K562 (cell line): ENCODE data around the gene LUC7L3. TPM values are rescaled to one million over a fixed set of nuclear protein-coding genes. Genes with fewer than 3 reads are reported as not detected.

Experiments used
- ATAC-seq: fragments of 200-7000 bp; cut with Tn5 transposase; 3 replicates; pipeline ENCODE4 v1.9.1; 2020; ENCODE audit warnings: moderate library complexity
- BruUV-seq: library from RNA; stranded (reverse); fragments of 400-500 nt; replicated peaks from 2 replicates; lab custom pipeline; 2021; lab: Mats Ljungman, UMichigan
- CTCF ChIA-PET: fragments of 300-600 bp; formaldehyde crosslinking; extraction: SDS; loops from one replicate; lab custom pipeline; 2021; ENCODE audit warnings: low intra/inter-chr PET ratio; lab: Yijun Ruan, JAX
- POLR2A ChIA-PET: fragments of 300-600, 350-650 bp; sonication (Branson Sonifier 250); formaldehyde crosslinking; extraction: SDS; loops from one replicate; lab custom pipeline; 2021; ENCODE audit warnings: antibody characterized with exemption, inconsistent platforms; lab: Yijun Ruan, JAX
- DNase-seq, 4 experiments: peaks; one replicate each; pipeline versions ENCODE4 v3.0.0 to v3.0.0-alpha.2; 2011 to 2018; ENCODE audit warnings: low spot score in 3 of 4, mixed read lengths in 3 of 4; ENCODE audit errors: extremely low read depth in 1 of 4
- FAIRE-seq: peaks from 2 replicates; lab custom pipeline; 2011; peaks lifted over from hg19 to GRCh38; lab: Jason Lieb, UNC
- H2AFZ ChIP-seq: 2 replicates; pipeline ENCODE4 v1.6.0; 2011; ENCODE audit warnings: low read depth, low read length, control low read depth, inconsistent platforms
- H3K27ac ChIP-seq: fragments of 200-600 bp; 3 replicates; pipeline ENCODE4 v1.8.0; 2011; ENCODE audit warnings: low read depth, mild to moderate bottlenecking, control low read depth, inconsistent platforms, low read length, moderate library complexity, mixed read lengths; ENCODE audit errors: extremely low read depth
- H3K27me3 ChIP-seq, 2 experiments: fragments of 300-600 bp in 1 of 2; 2 replicates in 1 of 2; 3 replicates in 1 of 2; pipeline versions ENCODE4 v1.6.0 to v1.8.0; 2011; ENCODE audit warnings: inconsistent platforms in 2 of 2, low read length in 2 of 2, mild to moderate bottlenecking in 1 of 2, mixed read lengths in 1 of 2, moderate library complexity in 1 of 2; ENCODE audit not compliant: control insufficient read depth in 2 of 2, insufficient read depth in 2 of 2
- H3K36me3 ChIP-seq: fragments of 300-600 bp; 3 replicates; pipeline ENCODE4 v1.8.0; 2011; ENCODE audit warnings: mild to moderate bottlenecking, low read length, inconsistent platforms; ENCODE audit not compliant: control insufficient read depth, insufficient read depth
- H3K4me1 ChIP-seq, 2 experiments: fragments of 200-600 bp in 1 of 2; replicated peaks in 1 of 2; 2 replicates in 1 of 2; 3 replicates in 1 of 2; pipeline versions ENCODE4 v1.5.1 to v1.8.0; 2011; ENCODE audit warnings: inconsistent platforms in 2 of 2, low read length in 2 of 2, mild to moderate bottlenecking in 1 of 2, mixed read lengths in 1 of 2, moderate library complexity in 1 of 2; ENCODE audit not compliant: control insufficient read depth in 2 of 2, insufficient read depth in 2 of 2
- H3K4me2 ChIP-seq: 2 replicates; pipeline ENCODE4 v1.6.1; 2011; ENCODE audit warnings: low read length, control low read depth, inconsistent platforms, mixed read lengths; ENCODE audit not compliant: insufficient read depth
- H3K4me3 ChIP-seq: fragments of 200-600 bp; sonication (generic), shearing (Covaris generic); 2 replicates; pipeline ENCODE4 v1.5.1; 2016; ENCODE audit warnings: control low read depth, inconsistent platforms
- H3K79me2 ChIP-seq: fragments of 200-600 bp; 3 replicates; pipeline ENCODE4 v1.8.0; 2011; ENCODE audit warnings: low read length, inconsistent platforms; ENCODE audit not compliant: control insufficient read depth, insufficient read depth
- H3K9ac ChIP-seq, 2 experiments: 2 replicates each; pipeline versions ENCODE4 v1.6.0 to v1.6.1; 2011; ENCODE audit warnings: low read depth in 2 of 2, low read length in 2 of 2, control low read depth in 1 of 2, inconsistent platforms in 1 of 2, mild to moderate bottlenecking in 1 of 2, mixed read lengths in 1 of 2; ENCODE audit not compliant: insufficient read depth in 1 of 2
- H3K9me1 ChIP-seq: one replicate; pipeline ENCODE4 v1.6.0; 2011; ENCODE audit warnings: inconsistent platforms, mild to moderate bottlenecking, low read length, moderate library complexity; ENCODE audit not compliant: control insufficient read depth, insufficient read depth
- H3K9me3 ChIP-seq: replicated peaks from 2 replicates; pipeline ENCODE4 v1.5.1; 2011; ENCODE audit warnings: low read depth, low read length, inconsistent platforms; ENCODE audit not compliant: control insufficient read depth, insufficient read depth
- H4K20me1 ChIP-seq: replicated peaks from 2 replicates; pipeline ENCODE4 v1.6.1; 2011; ENCODE audit warnings: low read length, inconsistent platforms, mixed read lengths; ENCODE audit not compliant: control insufficient read depth, insufficient read depth
- CBFA2T3 ChIP-seq: fragments of 450-650 bp; IDR thresholded peaks from 2 replicates; pipeline ENCODE4 v1.6.1; 2017
- EGR1 ChIP-seq: fragments of 450-650 bp; conservative IDR thresholded peaks from 2 replicates; pipeline ENCODE4 v1.6.1; 2017; ENCODE audit warnings: mild to moderate bottlenecking
- ELF1 ChIP-seq: fragments of 200-800 bp; sonication (Bioruptor generic); IDR thresholded peaks from 2 replicates; pipeline ENCODE4 v1.6.1; 2016; ENCODE audit warnings: missing genetic modification characterization, missing compliant biosample characterization
- KAT8 ChIP-seq: fragments of 450-650 bp; IDR thresholded peaks from 2 replicates; pipeline ENCODE4 v1.6.1; 2016; ENCODE audit warnings: low read depth, mild to moderate bottlenecking
- NBN ChIP-seq: fragments of 450-650 bp; IDR thresholded peaks from 2 replicates; pipeline ENCODE4 v1.6.1; 2016; ENCODE audit warnings: low read depth, mild to moderate bottlenecking
- NCOA1 ChIP-seq: fragments of 450-650 bp; IDR thresholded peaks from 2 replicates; pipeline ENCODE4 v1.6.1; 2016; ENCODE audit warnings: low read depth
- NR2C1 ChIP-seq, 2 experiments: fragments of 450-650 bp; IDR thresholded peaks; 2 replicates each; pipeline ENCODE4 v1.6.1; 2017; ENCODE audit warnings: mild to moderate bottlenecking in 2 of 2, antibody characterized with exemption in 1 of 2, inconsistent platforms in 1 of 2, missing compliant biosample characterization in 1 of 2, missing genetic modification characterization in 1 of 2
- PTBP1 ChIP-seq: fragments of 200-400 bp; formaldehyde crosslinking; IDR thresholded peaks from 2 replicates; pipeline ENCODE4 v1.6.1; 2017; ENCODE audit warnings: low read depth, low read length
- SOX6 ChIP-seq: fragments of 450-650 bp; IDR thresholded peaks from 2 replicates; pipeline ENCODE4 v1.6.1; 2014; ENCODE audit warnings: mild to moderate bottlenecking
- SREBF2 ChIP-seq: sonication (generic); formaldehyde crosslinking; IDR thresholded peaks from 2 replicates; pipeline ENCODE4 v1.4.0; 2020; ENCODE audit warnings: mild to moderate bottlenecking, missing genetic modification reagents
- TBL1XR1 ChIP-seq, 2 experiments: IDR thresholded peaks; 2 replicates each; pipeline ENCODE4 v1.6.1; 2012; ENCODE audit warnings: improper control_type of control experiment in 2 of 2, low read length in 2 of 2, mild to moderate bottlenecking in 1 of 2
- TCF3 ChIP-seq: sonication (generic); formaldehyde crosslinking; IDR thresholded peaks from 2 replicates; pipeline ENCODE4 v1.4.0; 2020; ENCODE audit warnings: mild to moderate bottlenecking, missing genetic modification reagents
- ZFX ChIP-seq: sonication (generic); formaldehyde crosslinking; IDR thresholded peaks from 2 replicates; pipeline ENCODE4 v1.8.0; 2022; ENCODE audit warnings: mild to moderate bottlenecking, missing genetic modification reagents, moderate library complexity
- ZNF253 ChIP-seq: fragments of 250-450 bp; sonication (Bioruptor Pico); conservative IDR thresholded peaks from 2 replicates; pipeline ENCODE4 v1.6.1; 2021; ENCODE audit warnings: mild to moderate bottlenecking
- WGBS: fragments of 100-300 bp; shearing (Covaris generic); methylation state at CpG from one replicate; pipeline ENCODE4 v1.1.6; 2016; ENCODE audit warnings: low coverage, mixed read lengths; ENCODE audit not compliant: insufficient coverage; ENCODE audit errors: missing lambda C conversion rate; 5-methylcytosine and 5-hydroxymethylcytosine counted together
- in situ Hi-C: fragments of 300-500 bp; cut with MboI; formaldehyde crosslinking; loops from 4 replicates; pipeline ENCODE4 v1.15.0; 2018; ENCODE audit warnings: inconsistent platforms, mixed read lengths
- intact Hi-C: fragments of 100-400 bp; cut with micrococcal nuclease; formaldehyde crosslinking; loops from 2 replicates; pipeline ENCODE4 v1.14.2; 2022
- polyA plus RNA-seq, 8 experiments: library from polyadenylated mRNA; depleted of rRNA in 4 of 8; stranded (reverse) in 5 of 8; unstranded in 3 of 8; fragments of >200 nt; fragmentation: Nextera tagmentation in 2 of 8; fragmentation: Illumina TruSeq in 1 of 8; extraction: Ambion mirVana in 2 of 8; extraction: Trizol in 1 of 8; gene quantifications; 2 replicates each; pipeline versions ENCODE4 v1.2.1 to v1.2.3, GENCODE V29; 2011 to 2014; ENCODE audit warnings: inconsistent platforms in 1 of 8, missing spikeins in 1 of 8
- total RNA-seq, 7 experiments: library from RNA; depleted of rRNA in 6 of 7; stranded (reverse); fragments of >200 nt in 6 of 7; fragmentation: Illumina TruSeq in 2 of 7; extraction: Trizol in 2 of 7; gene quantifications; 2 replicates each; pipeline versions ENCODE4 v1.2.1 to v1.2.3, GENCODE V29; 2011 to 2021; ENCODE audit warnings: low replicate concordance in 1 of 7

The LUC7L3 gene
- total and polyA plus RNA-seq, 9 of the 15 experiments (the other 6 are each of a cell fraction or from before 2014, with no cell fraction given), result 80.8 to 284 (median 127) TPM

GRCh38 chr17:50771991-50772785, 52.8 kb downstream of the LUC7L3 start:
- DNase-seq (peak in 2 of 4 experiments; percentile 9 to 20), FAIRE-seq (no peak), ATAC-seq (peak; percentile 51)
- no peaks in the 10 kb centered on the region for H3K36me3 ChIP-seq
- H3K9me1 ChIP-seq, result no peaks in the 10 kb centered on the region
- H4K20me1 ChIP-seq, result no peaks in the 10 kb centered on the region
- H3K4me1 ChIP-seq, result no peaks in the 10 kb centered on the region; a peak in 2 of 5 replicates
- CTCF ChIA-PET, result no interaction called here
- H3K79me2 ChIP-seq, result no peaks in the 10 kb centered on the region
- in situ Hi-C loops, result no loop called here
- no TSS peak for BruUV-seq
- POLR2A ChIA-PET, result interaction anchor here (1.0 to 1.3 kb wide), 2 partner anchors 9 to 94 kb away, joined by 3 to 7 read pairs; partner anchors contain the start of gene TOB1
- H3K9me3 ChIP-seq, result no peaks in the 10 kb centered on the region
- H3K4me3 ChIP-seq, result no peak overlapping the region
- H3K4me2 ChIP-seq, result no peak overlapping the region
- H3K9ac ChIP-seq, result no peak overlapping the region; a peak in 1 of 4 replicates
- H3K27ac ChIP-seq, result no peak overlapping the region
- intact Hi-C loops, result no loop called here
- TF ChIP-seq TBL1XR1 (IDR thresholded peaks at IDR 0.05; ENCODE audit: low read length in 2 of 2) (no peak), SREBF2 (CRISPR knock-in tag) (no peak), NBN (no peak), KAT8 (no peak), ZFX (CRISPR knock-in tag) (peak; percentile 53; the same call in 1 of the 2 replicates), CBFA2T3 (peak; percentile 39), ELF1 (no peak), ZNF253 (CRISPR knock-in tag) (no peak), EGR1 (0 out of 2 replicates have a peak, but pooled peaks have one; percentile 24), NCOA1 (no peak), SOX6 (no peak), PTBP1 (no peak), NR2C1 (IDR thresholded peaks at IDR 0.05) (no peak), NR2C1 (tag; IDR thresholded peaks at IDR 0.05) (no peak), TCF3 (CRISPR knock-in tag) (peak; percentile 45)
- WGBS, result 18% methylated on average over 15 of the region's 15 CpGs
- peak overlapping the region; percentile 81 for H2AFZ ChIP-seq
- no peaks in the 10 kb centered on the region for H3K27me3 ChIP-seq
